IMR-90 (cell line): Measurements from ENCODE around the gene NR5A1. TPM values are rescaled to one million over a fixed set of nuclear protein-coding genes. Genes with fewer than 3 reads are reported as not detected.

Experiments used
- ATAC-seq: fragments of 200-7000 bp; cut with Tn5 transposase; 2 replicates; pipeline ENCODE4 v1.9.1; 2020; ENCODE audit warnings: low read depth, mild to moderate bottlenecking, moderate library complexity
- BruUV-seq: library from RNA; stranded (reverse); fragments of 400-500 nt; replicated peaks from 2 replicates; lab custom pipeline; 2021; lab: Mats Ljungman, UMichigan
- CTCF ChIA-PET: fragments of 300-600 bp; formaldehyde crosslinking; extraction: SDS; loops from one replicate; lab custom pipeline; 2021; ENCODE audit warnings: antibody characterized with exemption; lab: Yijun Ruan, JAX
- POLR2A ChIA-PET: fragments of 300-600 bp; sonication (Branson Sonifier 250); formaldehyde crosslinking; loops from one replicate; lab custom pipeline; 2022; ENCODE audit warnings: antibody characterized with exemption; ENCODE audit not compliant: unreplicated experiment; lab: Charles Lee
- DNase-seq: peaks from one replicate; pipeline ENCODE4 v3.0.0; 2013
- H2AFZ ChIP-seq: replicated peaks from 2 replicates; pipeline ENCODE3; 2013; ENCODE audit warnings: low read length, mild to moderate bottlenecking; ENCODE audit not compliant: poor library complexity
- H2AK5ac ChIP-seq: 2 replicates; pipeline ENCODE4 v1.6.1; 2013; ENCODE audit warnings: low read depth, low read length, inconsistent platforms
- H2AK9ac ChIP-seq: replicated peaks from 2 replicates; pipeline ENCODE3; 2013; ENCODE audit warnings: mild to moderate bottlenecking, low read depth, low read length, moderate library complexity; ENCODE audit not compliant: poor library complexity
- H2BK120ac ChIP-seq: 2 replicates; pipeline ENCODE4 v1.6.1; 2013; ENCODE audit warnings: low read depth, low read length, inconsistent platforms
- H2BK15ac ChIP-seq: 3 replicates; pipeline ENCODE4 v1.6.1; 2013; ENCODE audit warnings: low read depth, low read length, inconsistent platforms
- H2BK20ac ChIP-seq: 2 replicates; pipeline ENCODE4 v1.6.1; 2013; ENCODE audit warnings: low read depth, mild to moderate bottlenecking, inconsistent platforms, low read length, moderate library complexity
- H2BK5ac ChIP-seq: 2 replicates; pipeline ENCODE4 v1.6.1; 2013; ENCODE audit warnings: mild to moderate bottlenecking, low read depth, low read length, inconsistent platforms; ENCODE audit not compliant: poor library complexity, severe bottlenecking
- H3K14ac ChIP-seq: replicated peaks from 2 replicates; pipeline ENCODE4 v1.6.1; 2013; ENCODE audit warnings: low read depth, low read length, inconsistent platforms
- H3K18ac ChIP-seq: 2 replicates; pipeline ENCODE4 v1.6.1; 2013; ENCODE audit warnings: low read depth, low read length, control low read depth
- H3K23ac ChIP-seq: 2 replicates; pipeline ENCODE4 v1.6.1; 2013; ENCODE audit warnings: low read depth, low read length, inconsistent platforms
- H3K27ac ChIP-seq: 2 replicates; pipeline ENCODE4 v1.5.1; 2013; ENCODE audit warnings: mild to moderate bottlenecking, control low read depth, low read length; ENCODE audit not compliant: insufficient read depth
- H3K27me3 ChIP-seq: 2 replicates; pipeline ENCODE4 v1.6.1; 2013; ENCODE audit warnings: low read length; ENCODE audit not compliant: control insufficient read depth, insufficient read depth
- H3K36me3 ChIP-seq: 2 replicates; pipeline ENCODE4 v1.6.1; 2013; ENCODE audit warnings: low read length, mixed read lengths; ENCODE audit not compliant: control insufficient read depth, insufficient read depth
- H3K4ac ChIP-seq: 2 replicates; pipeline ENCODE4 v1.6.1; 2013; ENCODE audit warnings: low read depth, low read length, inconsistent platforms
- H3K4me1 ChIP-seq: 2 replicates; pipeline ENCODE4 v1.6.1; 2013; ENCODE audit warnings: low read length, mixed read lengths; ENCODE audit not compliant: control insufficient read depth, insufficient read depth
- H3K4me2 ChIP-seq: 2 replicates; pipeline ENCODE4 v1.6.1; 2013; ENCODE audit warnings: low read depth, mild to moderate bottlenecking, control low read depth, low read length, moderate library complexity
- H3K4me3 ChIP-seq: 2 replicates; pipeline ENCODE4 v1.5.1; 2013; ENCODE audit warnings: low read depth, mild to moderate bottlenecking, control low read depth, low read length, moderate library complexity; ENCODE audit not compliant: insufficient read depth
- H3K56ac ChIP-seq: 2 replicates; pipeline ENCODE4 v1.6.1; 2013; ENCODE audit warnings: low read length, inconsistent platforms; ENCODE audit not compliant: insufficient read depth; ENCODE audit errors: extremely low read depth
- H3K79me1 ChIP-seq, 2 experiments: 2 replicates each; pipeline ENCODE4 v1.6.1; 2013; ENCODE audit warnings: low read length in 2 of 2, inconsistent platforms in 1 of 2, low read depth in 1 of 2
- H3K9ac ChIP-seq: 2 replicates; pipeline ENCODE4 v1.6.1; 2013; ENCODE audit warnings: low read depth, low read length, control low read depth
- H3K9me1 ChIP-seq: 2 replicates; pipeline ENCODE4 v1.6.1; 2013; ENCODE audit warnings: low read length, inconsistent platforms; ENCODE audit not compliant: insufficient read depth
- H3K9me3 ChIP-seq: 2 replicates; pipeline ENCODE4 v1.6.1; 2013; ENCODE audit warnings: low read length; ENCODE audit not compliant: control insufficient read depth, insufficient read depth
- H4K20me1 ChIP-seq: 2 replicates; pipeline ENCODE4 v1.6.1; 2013; ENCODE audit warnings: low read length, inconsistent platforms; ENCODE audit not compliant: insufficient read depth
- H4K5ac ChIP-seq: 2 replicates; pipeline ENCODE4 v1.6.1; 2013; ENCODE audit warnings: mild to moderate bottlenecking, low read depth, low read length, control low read depth
- H4K8ac ChIP-seq, 2 experiments: 2 replicates each; pipeline ENCODE4 v1.6.1; 2013; ENCODE audit warnings: low read depth in 2 of 2, low read length in 2 of 2, control low read depth in 1 of 2, inconsistent platforms in 1 of 2
- H4K91ac ChIP-seq: 2 replicates; pipeline ENCODE4 v1.6.1; 2013; ENCODE audit warnings: low read depth, low read length, inconsistent platforms; ENCODE audit not compliant: insufficient read depth
- BHLHE40 ChIP-seq: fragments of 150-350 bp; IDR thresholded peaks from 2 replicates; pipeline ENCODE4 v1.6.1; 2016; ENCODE audit warnings: mild to moderate bottlenecking, low read depth, low read length
- CEBPB ChIP-seq: IDR thresholded peaks from 2 replicates; pipeline ENCODE4 v1.6.1; 2012; ENCODE audit warnings: low read depth, low read length, improper control_type of control experiment
- CHD1 ChIP-seq: IDR thresholded peaks from 2 replicates; pipeline ENCODE4 v1.6.1; 2012; ENCODE audit warnings: low read depth, low read length, improper control_type of control experiment
- FOS ChIP-seq: fragments of 150-350 bp; IDR thresholded peaks from 2 replicates; pipeline ENCODE4 v1.6.1; 2016; ENCODE audit warnings: low read depth, low read length
- MAFK ChIP-seq: IDR thresholded peaks from 2 replicates; pipeline ENCODE4 v1.6.1; 2012; ENCODE audit warnings: low read depth, low read length, improper control_type of control experiment
- MAZ ChIP-seq: IDR thresholded peaks from 2 replicates; pipeline ENCODE4 v1.6.1; 2012; ENCODE audit warnings: low read depth, mild to moderate bottlenecking, low read length, improper control_type of control experiment, moderate library complexity, borderline replicate concordance
- MXI1 ChIP-seq: IDR thresholded peaks from 2 replicates; pipeline ENCODE4 v1.6.1; 2012; ENCODE audit warnings: low read depth, mild to moderate bottlenecking, low read length, moderate library complexity, borderline replicate concordance
- NFE2L2 ChIP-seq: fragments of 150-350 bp; IDR thresholded peaks from 2 replicates; pipeline ENCODE4 v1.6.1; 2016; ENCODE audit warnings: low read depth, mild to moderate bottlenecking, low read length
- POLR2A ChIP-seq: IDR thresholded peaks from 2 replicates; pipeline ENCODE4 v1.6.1; 2012; ENCODE audit warnings: mild to moderate bottlenecking, low read depth, low read length
- RAD21 ChIP-seq: IDR thresholded peaks from 2 replicates; pipeline ENCODE4 v1.6.1; 2012; ENCODE audit warnings: low read length, improper control_type of control experiment
- RCOR1 ChIP-seq: IDR thresholded peaks from 2 replicates; pipeline ENCODE4 v1.6.1; 2012; ENCODE audit warnings: mild to moderate bottlenecking, low read length, improper control_type of control experiment; ENCODE audit not compliant: insufficient replicate concordance
- RFX5 ChIP-seq: IDR thresholded peaks from 2 replicates; pipeline ENCODE4 v1.8.0; 2012; ENCODE audit warnings: low read depth, mild to moderate bottlenecking, low read length, moderate library complexity
- SMC3 ChIP-seq: fragments of 150-350 bp; IDR thresholded peaks from 2 replicates; pipeline ENCODE4 v1.6.1; 2016; ENCODE audit warnings: low read depth, mild to moderate bottlenecking, antibody characterized with exemption, low read length, moderate library complexity
- WGBS, 2 experiments: methylation state at CpG; one replicate each; pipeline versions ENCODE4 v1.1.5 to v1.1.7; 2013; ENCODE audit warnings: missing lambda C conversion rate in 2 of 2; ENCODE audit not compliant: insufficient read length in 1 of 2; ENCODE audit errors: extremely low coverage in 2 of 2; 5-methylcytosine and 5-hydroxymethylcytosine counted together
- dilution Hi-C: fragments of 300-500 bp; cut with HindIII; formaldehyde crosslinking; loops from one replicate; pipeline ENCODE4 v1.14.3; 2018; ENCODE audit warnings: low sequenced_read_pairs; ENCODE audit not compliant: unreplicated experiment
- in situ Hi-C: fragments of 300-500 bp; cut with MboI; formaldehyde crosslinking; loops from 3 replicates; pipeline ENCODE4 v1.14.3; 2019; ENCODE audit warnings: low sequenced_read_pairs, inconsistent platforms, mixed read lengths
- intact Hi-C: fragments of 100-400 bp; cut with micrococcal nuclease; formaldehyde crosslinking; loops from 2 replicates; pipeline ENCODE4 v1.10.0; 2022
- polyA plus RNA-seq, 3 experiments: library from polyadenylated mRNA; depleted of rRNA; stranded (reverse); fragments of >200 nt; gene quantifications; 2 replicates each; pipeline ENCODE4 v1.2.3, GENCODE V29; 2012; ENCODE audit warnings: low replicate concordance in 1 of 3
- total RNA-seq: library from RNA; depleted of rRNA; stranded (reverse); fragments of >200 nt; gene quantifications from 2 replicates; pipeline ENCODE4 v1.2.3, GENCODE V29; 2012
- TF ChIP-seq, protein P1 (sequence below): conservative IDR thresholded peaks from 2 replicates; pipeline ENCODE4 v1.5.1; 2012; ENCODE audit warnings: mild to moderate bottlenecking, low read depth, low read length, improper control_type of control experiment
- TF ChIP-seq, protein P2 (sequence below): fragments of 150-350 bp; IDR thresholded peaks from 2 replicates; pipeline ENCODE4 v1.6.1; 2017; ENCODE audit warnings: mild to moderate bottlenecking, antibody characterized with exemption, low read length, low read depth
- TF ChIP-seq, protein P3 (sequence below): fragments of 150-350 bp; IDR thresholded peaks from 2 replicates; pipeline ENCODE4 v1.6.1; 2016; ENCODE audit warnings: low read depth, mild to moderate bottlenecking, low read length, moderate library complexity, borderline replicate concordance

NR5A1 gene
- total and polyA plus RNA-seq, 2 of the 4 experiments (the other 2 are of a cell fraction) = not detected

DNA sequence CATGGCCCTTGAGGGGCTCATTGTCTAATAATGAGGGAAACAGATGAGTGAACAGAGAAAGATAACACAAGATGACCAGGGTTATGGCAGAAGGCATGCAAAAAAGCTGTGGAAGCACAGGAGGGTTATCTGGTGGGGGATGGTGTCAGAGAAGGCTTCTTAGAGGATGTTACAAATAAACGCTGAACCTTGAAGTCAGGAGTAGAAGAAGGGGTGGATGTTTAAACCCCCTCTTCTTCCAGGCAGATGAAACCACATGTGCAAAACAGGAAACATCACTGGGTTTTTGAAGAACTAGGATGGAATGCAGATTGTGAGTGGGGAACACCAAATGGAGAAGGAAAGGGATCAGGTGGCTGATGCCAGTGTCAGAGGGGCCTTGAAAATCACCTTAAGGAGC, 41.8 kb upstream of the NR5A1 start:
- ChIA-PET POLR2A (no interaction called here), CTCF (no interaction called here)
- no TSS peak for BruUV-seq
- Histone ChIP-seq H3K4me1 (peaks cover 13% of the 10 kb centered on the region), H3K4me2 (no peak overlapping the region), H4K5ac (no peak overlapping the region), H2AFZ (no peak overlapping the region), H2BK20ac (0 out of 2 replicates have a peak overlapping the region, but pooled peaks have one; percentile 16), H3K23ac (no peak overlapping the region), H3K4me3 (no peak overlapping the region), H3K36me3 (no peaks in the 10 kb centered on the region), H2BK5ac (no peak overlapping the region), H2BK120ac (no peak overlapping the region), H2BK15ac (no peak overlapping the region), H3K9me1 (peaks cover 15% of the 10 kb centered on the region; the same call in 1 of the 2 replicates), H3K9me3 (no peaks in the 10 kb centered on the region), H2AK5ac (no peak overlapping the region), H3K56ac (no peak overlapping the region), H3K18ac (no peak overlapping the region), H3K27me3 (peaks cover 9% of the 10 kb centered on the region), H3K4ac (peak overlapping the region; percentile 20), H3K14ac (peak overlapping the region; percentile 4; the same call in 1 of the 2 replicates), H3K9ac (no peak overlapping the region), H3K79me1 (no peaks in the 10 kb centered on the region), H4K20me1 (no peaks in the 10 kb centered on the region), H2AK9ac (no peak overlapping the region), H4K8ac (peak overlapping the region in 1 of 2 experiments; percentile 42; a peak in 1 of 4 replicates), H3K27ac (no peak overlapping the region), H4K91ac (no peak overlapping the region)
- in situ Hi-C loops = no loop called here
- dilution Hi-C loops = no loop called here
- no peak for ATAC-seq
- WGBS, 2 experiments = no CpG with 5 or more reads among the region's 1 CpG
- intact Hi-C loops = no loop called here
- no peak for DNase-seq
- TF ChIP-seq MXI1 (no peak), SMC3 (no peak), MAFK (no peak), CEBPB (no peak), NFE2L2 (no peak), RFX5 (no peak), POLR2A (no peak), FOS (no peak), RCOR1 (no peak), CHD1 (no peak), RAD21 (no peak), BHLHE40 (no peak), MAZ (no peak)
- TF ChIP-seq, protein P1, sequence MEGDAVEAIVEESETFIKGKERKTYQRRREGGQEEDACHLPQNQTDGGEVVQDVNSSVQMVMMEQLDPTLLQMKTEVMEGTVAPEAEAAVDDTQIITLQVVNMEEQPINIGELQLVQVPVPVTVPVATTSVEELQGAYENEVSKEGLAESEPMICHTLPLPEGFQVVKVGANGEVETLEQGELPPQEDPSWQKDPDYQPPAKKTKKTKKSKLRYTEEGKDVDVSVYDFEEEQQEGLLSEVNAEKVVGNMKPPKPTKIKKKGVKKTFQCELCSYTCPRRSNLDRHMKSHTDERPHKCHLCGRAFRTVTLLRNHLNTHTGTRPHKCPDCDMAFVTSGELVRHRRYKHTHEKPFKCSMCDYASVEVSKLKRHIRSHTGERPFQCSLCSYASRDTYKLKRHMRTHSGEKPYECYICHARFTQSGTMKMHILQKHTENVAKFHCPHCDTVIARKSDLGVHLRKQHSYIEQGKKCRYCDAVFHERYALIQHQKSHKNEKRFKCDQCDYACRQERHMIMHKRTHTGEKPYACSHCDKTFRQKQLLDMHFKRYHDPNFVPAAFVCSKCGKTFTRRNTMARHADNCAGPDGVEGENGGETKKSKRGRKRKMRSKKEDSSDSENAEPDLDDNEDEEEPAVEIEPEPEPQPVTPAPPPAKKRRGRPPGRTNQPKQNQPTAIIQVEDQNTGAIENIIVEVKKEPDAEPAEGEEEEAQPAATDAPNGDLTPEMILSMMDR = no peak
- TF ChIP-seq, protein P2, sequence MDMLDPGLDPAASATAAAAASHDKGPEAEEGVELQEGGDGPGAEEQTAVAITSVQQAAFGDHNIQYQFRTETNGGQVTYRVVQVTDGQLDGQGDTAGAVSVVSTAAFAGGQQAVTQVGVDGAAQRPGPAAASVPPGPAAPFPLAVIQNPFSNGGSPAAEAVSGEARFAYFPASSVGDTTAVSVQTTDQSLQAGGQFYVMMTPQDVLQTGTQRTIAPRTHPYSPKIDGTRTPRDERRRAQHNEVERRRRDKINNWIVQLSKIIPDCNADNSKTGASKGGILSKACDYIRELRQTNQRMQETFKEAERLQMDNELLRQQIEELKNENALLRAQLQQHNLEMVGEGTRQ = no peak
- TF ChIP-seq, protein P3, sequence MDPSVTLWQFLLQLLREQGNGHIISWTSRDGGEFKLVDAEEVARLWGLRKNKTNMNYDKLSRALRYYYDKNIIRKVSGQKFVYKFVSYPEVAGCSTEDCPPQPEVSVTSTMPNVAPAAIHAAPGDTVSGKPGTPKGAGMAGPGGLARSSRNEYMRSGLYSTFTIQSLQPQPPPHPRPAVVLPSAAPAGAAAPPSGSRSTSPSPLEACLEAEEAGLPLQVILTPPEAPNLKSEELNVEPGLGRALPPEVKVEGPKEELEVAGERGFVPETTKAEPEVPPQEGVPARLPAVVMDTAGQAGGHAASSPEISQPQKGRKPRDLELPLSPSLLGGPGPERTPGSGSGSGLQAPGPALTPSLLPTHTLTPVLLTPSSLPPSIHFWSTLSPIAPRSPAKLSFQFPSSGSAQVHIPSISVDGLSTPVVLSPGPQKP = no peak
